Colonic mucosa (tissue), 4 donors: ENCODE measurements around the gene GREM2. TPM values are rescaled to one million over a fixed set of nuclear protein-coding genes. Genes with fewer than 3 reads are reported as not detected.

Experiments
- DNase-seq: peaks from one replicate; pipeline ENCODE4 v3.0.0-alpha.2; 2020
- H3K27ac ChIP-seq: fragments of 200-600 bp; one replicate; pipeline ENCODE4 v1.8.0; 2021
- H3K27me3 ChIP-seq: fragments of 200-600 bp; one replicate; pipeline ENCODE4 v1.8.0; 2021
- H3K36me3 ChIP-seq: fragments of 200-600 bp; one replicate; pipeline ENCODE4 v1.8.0; 2021
- H3K4me1 ChIP-seq: fragments of 200-600 bp; one replicate; pipeline ENCODE4 v1.8.0; 2021; ENCODE audit warnings: mild to moderate bottlenecking
- H3K4me3 ChIP-seq: fragments of 200-600 bp; one replicate; pipeline ENCODE4 v1.8.0; 2021
- H3K9ac ChIP-seq, 2 donors: one replicate each; pipeline ENCODE4 v1.7.0; 2013; ENCODE audit warnings: control low read depth in 2 of 2, low read depth in 2 of 2, low read length in 2 of 2
- H3K9me3 ChIP-seq: fragments of 200-600 bp; one replicate; pipeline ENCODE4 v1.8.0; 2021
- CTCF ChIP-seq: fragments of 200-600 bp; IDR thresholded peaks from one replicate; pipeline ENCODE4 v1.8.0; 2022; ENCODE audit warnings: antibody characterized with exemption, mild to moderate bottlenecking
- intact Hi-C: fragments of 100-400 bp; cut with DNase I; formaldehyde crosslinking; loops from one replicate; pipeline ENCODE4 v1.14.1; 2022
- total RNA-seq, 2 donors: library from RNA; stranded (reverse); fragmentation: NEBNext Ultra II Directional in 1 of 2; extraction: Animal tissue kit (Norgen Biotek cat#: 25700) in 1 of 2; gene quantifications; one replicate each; pipeline ENCODE4 v1.2.1, GENCODE V29; 2021
- donor health status: healthy.
- donor health status: DM: no; HTN: no; CAD: no.
- donor health status: DM: no; HTN: no; CAD: no.

The GREM2 gene
- total RNA-seq, 2 donors from 2014 or later: 3.6 to 8.4 TPM

GRCh38 chr1:240616018-240616417, 4.1 kb upstream of the GREM2 start:
- no peaks in the 10 kb centered on the region for H3K36me3 ChIP-seq
- no peaks in the 10 kb centered on the region for H3K4me1 ChIP-seq
- no peak overlapping the region for H3K9ac ChIP-seq
- no peaks in the 10 kb centered on the region for H3K27me3 ChIP-seq
- H3K27ac ChIP-seq: no peak overlapping the region
- DNase-seq: no peak
- no peak for TF ChIP-seq CTCF
- intact Hi-C loops: no loop called here
- H3K4me3 ChIP-seq: no peak overlapping the region
- no peaks in the 10 kb centered on the region for H3K9me3 ChIP-seq

- intact Hi-C loops: no loop called here
Measured at GRCh38 chr1:240613356-240614142, 1.6 kb upstream of the GREM2 start.

GRCh38 chr1:240612811-240613210, 856 bp upstream of the GREM2 start:
- H3K9ac ChIP-seq: no peak overlapping the region
- intact Hi-C loops: no loop called here
- no peaks in the 10 kb centered on the region for H3K4me1 ChIP-seq
- no peak overlapping the region for H3K4me3 ChIP-seq
- H3K27ac ChIP-seq: no peak overlapping the region
- H3K27me3 ChIP-seq: no peaks in the 10 kb centered on the region
- no peaks in the 10 kb centered on the region for H3K36me3 ChIP-seq
- no peak for TF ChIP-seq CTCF
- DNase-seq: no peak
- no peaks in the 10 kb centered on the region for H3K9me3 ChIP-seq

More at GRCh38 chr1:240613356-240614142, 1.6 kb upstream of the GREM2 start:
- Histone ChIP-seq H3K27ac (no peak overlapping the region), H3K36me3 (no peaks in the 10 kb centered on the region), H3K27me3 (no peaks in the 10 kb centered on the region), H3K4me3 (no peak overlapping the region), H3K4me1 (no peaks in the 10 kb centered on the region), H3K9me3 (no peaks in the 10 kb centered on the region), H3K9ac (no peak overlapping the region)
- TF ChIP-seq CTCF: no peak
- DNase-seq: no peak

GRCh38 chr1:240611228-240611618, 732 bp downstream of the GREM2 start:
- intact Hi-C loops: no loop called here
- Histone ChIP-seq H3K4me1 (no peaks in the 10 kb centered on the region), H3K27ac (no peak overlapping the region), H3K9ac (peak overlapping the region; percentile 48 to 68), H3K9me3 (no peaks in the 10 kb centered on the region), H3K4me3 (peak overlapping the region; percentile 45), H3K36me3 (no peaks in the 10 kb centered on the region), H3K27me3 (no peaks in the 10 kb centered on the region)
- TF ChIP-seq CTCF: no peak
- no peak for DNase-seq

- intact Hi-C loops: no loop called here
- no peak for DNase-seq
- H3K9ac ChIP-seq: peak overlapping the region in 1 of 2 donors; percentile 1
- no peaks in the 10 kb centered on the region for H3K27me3 ChIP-seq
- no peaks in the 10 kb centered on the region for H3K36me3 ChIP-seq
- no peak overlapping the region for H3K27ac ChIP-seq
- H3K4me1 ChIP-seq: no peaks in the 10 kb centered on the region
- TF ChIP-seq CTCF: no peak
- no peak overlapping the region for H3K4me3 ChIP-seq
- H3K9me3 ChIP-seq: no peaks in the 10 kb centered on the region
Measured at GRCh38 chr1:240610636-240611035, 1.3 kb downstream of the GREM2 start.
